Measurements from ENCODE around the gene CACNG8.
"Not testable (repeated sequence)": the region's sequence is repeated elsewhere in the genome, so short reads cannot be mapped to it uniquely, and the experiment has no call there.

CACNG8 gene

DNA sequence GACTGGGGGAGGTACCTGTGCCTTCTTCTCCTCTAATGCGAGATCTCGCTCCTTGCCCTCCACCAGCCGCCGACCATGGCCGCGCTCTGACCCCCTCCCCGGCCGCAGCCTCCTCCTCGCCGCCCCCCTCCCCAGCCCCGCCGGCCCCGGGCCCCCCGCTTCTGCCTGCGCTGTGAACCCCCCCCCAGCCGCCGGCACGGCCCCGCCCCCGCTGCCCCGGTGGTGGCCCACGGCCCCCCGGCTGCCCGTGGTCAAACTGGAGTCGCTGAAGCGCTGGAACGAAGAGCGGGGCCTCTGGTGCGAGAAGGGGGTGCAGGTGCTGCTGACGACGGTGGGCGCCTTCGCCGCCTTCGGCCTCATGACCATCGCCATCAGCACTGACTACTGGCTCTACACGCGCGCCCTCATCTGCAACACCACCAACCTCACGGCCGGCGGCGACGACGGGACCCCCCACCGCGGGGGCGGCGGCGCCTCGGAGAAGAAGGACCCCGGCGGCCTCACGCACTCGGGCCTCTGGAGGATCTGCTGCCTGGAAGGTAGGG is at the start of gene CACNG8:
Gene CACNG8 (plus strand): TSS at position 51 of the 545 bp plus-strand sequence.
- DNase-seq, result no peak

DNA sequence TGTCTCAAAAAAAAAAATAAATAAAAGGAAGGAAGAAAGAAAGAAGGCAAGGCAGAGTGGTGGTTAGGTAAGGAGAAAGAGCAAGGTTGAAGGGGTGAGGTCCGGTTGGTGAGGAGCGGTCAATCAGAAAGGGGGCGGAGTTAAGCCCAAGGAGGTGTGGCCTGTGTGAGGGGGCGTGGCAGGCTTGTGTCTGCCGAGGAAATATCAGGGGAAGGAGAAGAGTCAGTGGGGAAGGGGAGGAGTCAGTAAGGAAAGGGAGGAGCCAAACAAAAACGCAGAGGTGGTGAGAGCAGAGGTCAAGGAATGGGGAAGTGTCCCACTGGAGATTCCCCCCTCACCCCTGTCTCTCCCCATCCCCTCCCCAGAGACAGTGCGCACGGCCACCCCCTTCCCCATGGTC is 47.7 kb upstream of the CACNG8 start:
- DNase-seq, result no peak

DNA sequence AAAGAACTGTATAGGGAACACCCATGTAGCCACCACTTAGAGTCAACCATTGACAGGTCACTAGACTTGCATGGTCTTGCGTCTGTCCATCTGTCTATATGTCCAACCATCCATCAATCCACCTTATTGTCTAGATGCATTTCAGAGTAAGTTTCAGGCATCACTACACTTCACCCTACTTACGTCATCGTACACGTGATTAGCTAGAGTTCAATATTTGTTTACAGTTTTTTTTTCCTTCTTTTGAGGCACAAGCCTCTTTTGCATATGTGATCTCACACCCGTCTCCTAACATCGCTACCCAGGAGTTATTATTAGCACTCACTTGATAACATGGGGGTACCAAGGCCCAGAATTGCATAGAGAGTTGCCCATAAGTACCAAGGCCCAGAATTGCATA is 46.7 kb upstream of the CACNG8 start:
- no peak for DNase-seq

DNA sequence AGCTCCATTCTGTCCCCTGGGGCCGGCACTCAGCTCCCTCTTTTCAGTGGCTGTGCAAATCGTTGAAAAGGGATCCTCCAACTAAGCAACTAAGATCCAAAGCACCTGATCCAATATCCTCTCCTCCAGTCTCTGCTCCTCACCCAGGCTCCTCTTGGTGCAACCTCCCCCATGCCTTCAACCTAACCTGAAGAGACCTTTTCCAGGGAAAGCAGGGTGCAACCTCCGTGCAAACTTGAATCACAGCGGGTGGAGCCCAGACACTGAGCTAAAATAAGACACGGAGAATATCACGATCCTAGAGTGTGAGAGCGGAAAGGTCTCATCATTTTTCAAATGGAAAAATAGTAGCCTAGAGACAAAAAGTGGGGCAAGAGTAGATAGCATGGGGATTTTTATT is 45.4 kb upstream of the CACNG8 start:
- no peak for DNase-seq

DNA sequence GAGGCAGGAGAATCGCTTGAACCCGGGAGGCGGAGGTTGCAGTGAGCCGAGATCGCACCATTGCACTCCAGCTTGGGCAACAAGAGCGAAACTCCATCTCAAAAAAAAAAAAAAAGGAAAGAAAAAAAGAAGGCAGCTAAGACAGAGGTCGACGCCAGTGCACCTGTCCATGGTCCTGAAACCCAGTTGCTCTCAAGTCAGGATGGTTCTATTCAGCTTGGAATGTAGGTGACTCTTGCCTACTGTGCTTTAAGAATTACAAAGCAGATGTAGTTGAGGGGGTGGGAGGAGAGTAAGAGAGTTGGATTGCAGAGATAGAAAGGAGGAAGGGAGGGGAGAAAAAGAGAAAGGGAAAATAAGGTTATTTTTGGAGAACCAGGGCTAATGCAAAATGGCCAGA is 35.0 kb upstream of the CACNG8 start:
- no peak for DNase-seq

DNA sequence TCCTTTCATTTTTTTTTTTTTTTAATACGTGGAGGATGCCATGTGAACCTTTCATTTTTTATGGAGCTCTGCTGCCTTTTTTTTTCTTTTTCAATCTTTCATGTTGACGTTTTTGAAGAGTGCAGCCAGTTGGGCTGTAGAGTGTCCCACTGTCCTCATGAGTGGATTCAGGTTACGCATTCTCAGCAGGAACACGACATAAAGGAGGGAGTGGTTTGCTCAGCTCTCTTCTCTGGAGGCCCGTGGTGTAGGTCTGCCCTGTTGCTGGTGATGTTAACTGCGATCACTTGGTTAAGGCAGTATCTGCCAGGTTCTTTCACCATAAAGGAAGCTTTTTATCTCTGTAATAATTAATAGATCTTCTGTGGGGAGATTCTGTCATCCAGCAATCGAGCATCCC is 26.7 kb upstream of the CACNG8 start:
- DNase-seq, result no peak

DNA sequence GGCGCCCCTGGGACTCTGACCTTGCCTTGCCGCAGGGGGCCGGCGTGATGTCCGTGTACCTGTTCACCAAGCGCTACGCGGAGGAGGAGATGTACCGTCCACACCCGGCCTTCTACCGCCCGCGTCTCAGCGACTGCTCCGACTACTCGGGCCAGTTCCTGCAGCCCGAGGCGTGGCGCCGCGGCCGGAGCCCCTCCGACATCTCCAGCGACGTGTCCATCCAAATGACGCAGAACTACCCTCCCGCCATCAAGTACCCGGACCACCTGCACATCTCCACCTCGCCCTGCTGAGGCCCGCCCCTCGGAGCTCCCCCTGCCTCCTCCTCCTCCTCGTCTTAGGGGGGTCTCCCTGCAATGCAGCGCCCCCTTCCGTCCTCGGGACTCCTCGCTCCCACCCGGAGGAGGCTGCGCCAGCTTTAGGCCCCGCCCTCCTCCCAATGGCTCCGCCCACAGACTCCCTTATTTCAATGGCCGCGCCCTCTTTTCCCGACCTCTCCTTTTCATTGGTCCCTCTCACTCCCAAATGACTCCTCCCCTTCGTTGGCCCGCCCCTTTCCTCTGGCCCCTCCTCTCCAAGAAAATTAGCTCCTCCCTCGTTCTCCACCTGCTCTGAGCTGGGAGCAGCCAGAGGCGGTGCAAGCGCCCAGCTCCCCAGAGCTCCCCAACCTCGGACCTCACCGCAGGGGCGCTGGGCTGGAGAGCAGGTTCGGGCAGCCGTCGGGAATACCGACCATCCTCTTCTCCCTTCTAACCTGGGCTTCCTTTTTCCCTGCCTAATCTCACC is 20.5 kb upstream of the CACNG8 start:
- no peak for DNase-seq

DNA sequence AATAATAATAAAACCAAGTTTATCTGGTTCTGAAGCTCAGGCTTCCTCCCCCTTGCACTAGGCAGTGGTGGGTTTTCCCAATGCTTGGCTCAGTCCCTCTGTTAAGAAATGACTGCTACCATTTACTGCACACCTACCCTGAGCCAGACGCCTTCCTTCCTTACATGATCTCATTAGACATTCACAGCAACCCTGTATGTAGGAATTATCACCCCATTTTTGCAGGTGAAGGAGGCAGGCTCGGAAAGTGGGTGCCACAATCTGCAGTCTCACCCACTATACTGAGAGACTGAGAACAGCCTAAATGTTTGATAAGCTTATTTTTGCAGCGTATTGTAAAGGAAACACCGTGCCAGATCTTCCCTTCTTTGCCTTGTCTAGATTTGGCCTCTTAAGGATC is 18.3 kb upstream of the CACNG8 start:
- DNase-seq, result no peak

DNA sequence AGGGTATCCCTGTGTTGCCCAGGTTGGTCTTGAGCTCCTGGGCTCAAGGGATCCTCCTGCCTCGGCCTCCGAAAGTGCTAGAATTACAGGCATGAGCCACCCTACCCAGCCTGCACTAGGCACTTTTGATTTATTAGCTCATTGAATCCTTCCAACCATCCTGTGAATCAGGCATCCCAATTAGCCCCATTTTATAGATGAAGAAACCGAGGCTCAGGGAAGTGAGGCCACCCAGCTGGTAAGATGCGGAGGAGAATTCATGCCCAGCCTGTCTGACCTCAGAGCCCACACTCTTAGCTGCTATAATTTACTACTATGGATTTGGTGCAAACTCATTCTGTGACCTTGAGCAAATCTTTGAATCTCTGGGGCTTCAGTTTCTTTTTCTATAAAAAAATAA is 17.8 kb upstream of the CACNG8 start:
- no peak for DNase-seq

DNA sequence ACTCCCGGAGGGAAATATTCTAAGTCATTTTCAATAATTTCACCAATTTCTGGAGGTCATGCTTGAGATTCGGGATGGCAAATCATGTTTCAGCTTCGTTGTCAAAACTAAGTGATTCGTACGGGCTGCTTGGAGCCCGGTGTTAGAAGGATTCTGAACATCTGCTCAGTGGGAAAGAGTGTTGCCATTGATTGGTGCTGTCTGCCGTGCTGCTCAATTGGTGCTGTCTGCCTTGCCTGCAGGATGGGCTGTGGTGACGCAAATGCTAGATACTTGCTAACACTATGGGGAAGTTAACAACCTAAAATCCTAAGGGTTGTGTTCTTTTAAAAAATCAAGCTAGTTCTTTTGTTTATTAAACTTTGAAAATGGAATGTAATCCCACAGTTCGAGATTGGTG is 17.3 kb upstream of the CACNG8 start:
- no peak for DNase-seq

DNA sequence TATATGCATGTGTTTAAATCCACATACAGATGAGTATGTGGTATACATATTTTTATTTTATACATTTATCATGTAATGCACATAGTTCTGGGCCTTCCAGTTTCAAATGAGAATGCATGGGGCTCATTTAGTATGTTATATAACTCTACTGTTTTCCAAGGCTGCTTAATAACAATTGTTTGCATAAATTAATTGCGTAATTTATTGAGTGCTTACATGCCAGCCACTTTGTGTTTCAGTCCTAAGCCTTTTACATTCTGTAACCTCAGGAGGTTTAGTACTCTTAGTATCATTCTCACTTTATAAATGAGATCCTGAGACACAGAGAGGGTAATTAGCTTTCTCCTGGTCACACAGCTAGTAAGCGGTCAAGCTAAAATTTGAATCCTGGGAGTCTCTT is 16.7 kb upstream of the CACNG8 start:
- no peak for DNase-seq

DNA sequence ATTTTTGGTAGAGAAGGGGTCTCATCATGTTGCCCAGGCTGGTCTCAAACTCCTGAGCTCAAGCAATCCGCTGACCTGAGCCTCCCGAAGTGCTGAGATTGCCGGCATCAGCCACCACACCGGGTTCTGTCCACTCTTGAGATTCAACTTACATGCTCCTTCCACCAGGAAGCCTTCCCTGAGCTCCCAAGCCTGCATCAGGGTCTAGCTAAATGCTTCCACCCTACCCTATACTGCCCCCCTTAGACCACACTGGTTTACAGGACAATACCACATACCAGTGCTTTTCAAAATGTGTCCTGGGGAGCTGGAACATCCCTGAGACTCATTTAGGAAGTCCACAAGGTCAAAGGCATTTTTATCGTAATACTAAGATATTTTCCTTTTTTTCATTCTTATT is 15.1 kb upstream of the CACNG8 start:
- no peak for DNase-seq

DNA sequence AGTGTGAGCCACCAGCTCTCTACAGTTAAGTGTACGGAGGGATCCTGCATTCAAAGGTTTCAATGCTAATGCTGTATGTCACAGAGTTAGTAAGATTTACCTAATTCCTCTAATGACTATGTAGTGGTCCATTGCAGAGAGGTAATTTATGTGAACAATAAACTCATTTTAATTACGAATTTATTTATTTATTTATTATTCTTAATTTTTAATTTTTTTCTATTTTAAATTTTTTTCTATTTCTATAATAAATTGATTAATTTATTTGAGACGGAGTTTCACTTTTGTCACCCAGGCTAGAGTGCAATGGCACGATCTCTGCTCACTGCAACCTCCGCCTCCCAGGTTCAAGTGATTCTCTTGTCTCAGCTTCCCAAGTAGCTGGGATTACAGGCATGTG is 14.1 kb upstream of the CACNG8 start:
- DNase-seq, result not testable (repeated sequence)

DNA sequence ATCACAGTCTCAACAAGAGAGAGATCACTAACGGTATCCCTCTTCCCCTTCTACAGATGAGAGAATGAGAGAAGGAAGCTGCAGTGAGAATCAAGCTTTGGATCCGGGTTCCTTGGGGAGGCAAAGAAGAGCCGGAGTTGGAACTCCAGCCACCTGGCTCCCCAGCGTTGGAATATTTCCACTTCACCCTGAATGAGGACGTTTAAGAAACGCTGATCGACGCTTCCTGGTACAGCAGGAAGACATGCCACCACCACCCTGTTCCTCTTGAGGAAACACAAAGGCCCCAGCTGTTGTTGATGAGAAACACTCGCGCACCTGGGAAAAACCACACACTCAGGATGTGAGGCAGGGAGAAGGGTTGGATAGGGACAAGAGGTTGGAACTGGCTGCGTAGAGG is 11.3 kb upstream of the CACNG8 start:
- no peak for DNase-seq

DNA sequence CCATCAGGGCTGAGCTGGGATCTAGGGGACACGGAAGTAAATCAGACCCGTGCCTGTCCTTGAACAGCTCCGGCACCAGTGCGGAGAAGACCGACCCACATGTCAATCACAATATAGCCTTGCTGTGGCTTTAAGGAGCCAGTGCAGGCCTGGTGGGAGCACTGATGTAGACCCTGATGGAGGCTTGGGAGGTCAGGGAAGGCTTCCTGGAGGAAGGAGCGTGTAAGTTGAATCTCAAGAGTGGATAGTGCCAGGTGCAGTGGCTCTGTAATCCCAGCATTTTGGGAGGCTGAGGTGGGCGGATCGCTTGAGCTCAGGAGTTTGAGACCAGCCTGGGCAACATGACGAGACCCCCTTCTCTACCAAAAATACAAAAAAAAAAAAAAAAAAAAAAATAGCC is 10.8 kb upstream of the CACNG8 start:
- DNase-seq, result no peak

DNA sequence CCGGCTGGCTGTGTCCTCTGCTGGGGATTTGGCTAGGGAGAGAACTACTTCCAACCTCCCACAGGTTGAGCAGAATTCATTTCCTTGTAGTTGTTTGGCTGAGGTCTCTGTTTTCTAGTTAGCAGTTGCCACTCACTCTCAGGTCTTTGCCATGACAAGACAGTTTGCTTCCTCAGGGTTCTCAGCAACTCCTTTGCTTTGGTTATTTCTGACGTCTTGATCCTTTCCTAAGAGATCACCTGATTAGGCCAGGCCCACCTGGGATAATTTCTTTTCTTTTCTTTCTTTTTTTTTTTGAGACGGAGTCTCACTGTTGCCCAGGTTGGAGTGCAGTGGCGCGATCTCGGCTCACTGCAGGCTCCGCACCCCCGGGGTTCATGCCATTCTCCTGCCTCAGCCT is 9.4 kb upstream of the CACNG8 start:
- DNase-seq, result no peak

DNA sequence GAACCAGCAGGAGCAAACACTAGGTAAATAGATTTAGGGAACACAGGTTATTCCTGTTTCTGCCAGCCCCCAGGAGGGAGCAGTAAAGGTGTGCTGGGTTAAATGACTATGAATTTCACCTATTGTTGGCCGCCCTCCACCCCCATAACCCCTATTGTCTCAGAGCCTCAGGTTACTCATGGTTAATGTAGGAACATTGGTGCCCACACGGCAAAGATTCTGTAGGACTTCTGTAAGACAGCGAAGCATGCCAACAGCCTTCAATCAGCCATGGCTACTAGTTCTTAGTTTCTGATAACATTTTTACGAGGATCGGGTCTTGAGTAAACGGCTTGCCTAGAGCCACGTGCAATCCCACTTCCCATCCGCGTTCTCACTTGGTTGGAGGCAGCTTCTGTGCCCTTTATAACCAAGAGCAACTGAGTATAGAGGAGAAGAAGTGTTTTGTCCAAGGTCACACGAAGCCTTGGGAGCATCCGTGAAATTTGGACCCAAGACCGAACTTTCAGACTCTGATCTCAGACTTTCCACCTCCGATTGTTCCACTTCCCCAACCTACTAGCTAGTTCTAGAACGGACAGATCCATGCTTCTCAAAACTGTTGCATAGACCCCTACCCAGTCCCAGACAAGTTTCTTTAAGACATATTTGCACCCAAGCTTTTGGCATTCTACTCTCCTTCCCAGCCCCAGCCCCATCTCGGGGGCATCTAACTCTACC is 5.1 kb upstream of the CACNG8 start:
- DNase-seq, result no peak

DNA sequence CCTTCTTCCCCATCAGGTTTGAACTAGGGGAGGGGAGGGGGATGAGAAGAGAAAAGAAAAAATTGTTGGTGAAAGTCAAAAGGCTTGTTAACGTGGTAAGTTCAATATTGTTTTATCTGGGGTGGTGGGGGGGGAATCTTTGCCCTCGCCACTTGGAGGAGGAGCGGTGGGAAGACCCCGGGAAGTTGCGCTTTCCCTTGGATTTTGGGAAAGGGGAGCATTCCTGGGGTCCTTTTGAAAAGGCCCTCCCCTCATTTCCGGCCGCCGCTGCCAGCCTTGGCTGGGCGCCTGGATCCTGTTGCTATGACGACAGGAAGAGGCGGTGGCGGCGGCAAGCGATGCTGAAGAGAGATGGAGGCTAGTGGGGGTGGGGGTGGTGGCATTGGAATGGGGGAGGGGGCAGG is 4.6 kb upstream of the CACNG8 start:
- DNase-seq, result no peak

DNA sequence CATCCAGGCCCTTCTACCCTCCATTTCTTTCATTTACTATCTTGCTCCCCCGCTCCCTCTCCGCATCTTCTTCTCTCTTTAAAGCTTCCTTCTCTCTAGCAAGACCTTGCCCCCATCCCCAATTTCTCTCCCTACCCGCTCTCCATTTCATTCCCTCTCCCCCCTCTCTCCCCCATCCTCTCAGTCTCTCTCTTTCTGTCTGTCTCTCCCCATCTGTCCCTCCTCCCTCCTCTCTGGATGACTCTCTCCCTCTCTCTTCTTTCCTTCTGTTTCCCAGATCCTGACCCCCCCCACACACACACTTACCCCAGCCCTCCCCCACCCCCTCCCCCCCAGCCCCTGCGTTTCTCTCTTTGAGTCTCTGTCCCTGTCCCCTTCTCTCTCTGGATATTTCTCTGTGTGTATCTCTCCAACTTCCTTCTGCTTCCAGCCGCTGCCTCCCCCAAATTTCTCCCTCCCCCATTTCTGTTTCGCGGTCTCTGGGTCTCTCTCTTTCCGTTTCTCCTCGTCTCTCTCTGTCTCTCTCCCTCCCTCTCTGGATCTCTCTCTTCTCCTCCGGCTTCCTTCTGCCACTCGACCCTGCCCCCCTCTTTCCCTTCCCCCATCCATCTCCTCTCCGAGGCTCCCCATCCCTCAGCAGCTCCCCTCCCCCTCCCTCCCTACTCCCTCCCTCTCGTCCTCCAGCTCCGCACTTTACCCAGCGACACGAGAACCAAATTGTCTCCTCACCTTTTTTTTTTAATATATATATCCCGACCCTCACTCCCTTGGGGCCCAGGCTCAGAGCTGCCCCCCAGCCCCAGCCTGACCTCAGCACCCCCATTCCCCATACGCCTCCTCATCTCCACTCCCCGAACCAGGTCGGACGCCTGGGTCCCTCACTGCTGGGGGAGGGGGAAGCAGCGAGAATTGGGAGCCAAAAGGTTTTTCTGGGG is 3.6 kb upstream of the CACNG8 start:
- DNase-seq, result no peak

DNA sequence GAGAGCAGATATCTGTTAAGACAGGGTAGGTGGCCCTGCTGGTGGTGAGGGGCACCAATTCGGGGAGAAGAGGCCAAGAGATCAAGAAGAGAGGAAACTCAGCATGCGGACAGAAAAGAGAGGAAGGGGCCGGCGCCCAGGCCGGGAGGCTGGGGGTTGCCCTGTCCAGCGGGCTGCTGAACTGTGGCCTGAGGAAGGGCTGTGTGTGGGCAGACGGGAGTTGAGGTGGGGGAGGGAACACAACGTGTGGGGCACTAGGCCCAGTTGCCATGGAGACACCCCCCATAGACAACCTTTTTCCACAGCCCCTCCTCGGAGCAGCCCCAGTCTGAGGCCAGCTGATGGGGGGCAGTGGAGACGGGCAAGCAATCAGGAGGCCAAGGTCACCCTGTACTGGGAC is 2.5 kb upstream of the CACNG8 start:
- DNase-seq, result no peak

DNA sequence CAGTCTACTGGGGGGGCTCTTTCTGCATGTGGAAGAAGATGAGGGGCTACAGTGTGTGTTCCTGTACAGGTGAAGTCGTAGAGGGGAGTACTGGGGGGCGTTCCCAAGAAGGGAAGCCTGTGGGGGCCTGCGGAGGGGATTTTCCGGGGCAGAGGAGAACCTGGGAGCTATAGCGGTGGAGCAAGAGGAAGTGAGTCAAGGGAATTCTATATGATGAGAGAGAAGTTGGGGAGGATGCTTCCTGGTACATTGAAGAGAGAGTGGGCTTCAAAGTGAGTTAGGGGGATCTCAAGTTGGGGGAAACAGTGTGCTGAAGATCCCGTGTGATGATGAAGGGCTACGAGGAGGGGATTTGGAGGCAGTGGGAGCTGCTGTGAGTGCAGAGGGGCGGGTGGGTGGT is 1.9 kb upstream of the CACNG8 start:
- DNase-seq, result no peak

DNA sequence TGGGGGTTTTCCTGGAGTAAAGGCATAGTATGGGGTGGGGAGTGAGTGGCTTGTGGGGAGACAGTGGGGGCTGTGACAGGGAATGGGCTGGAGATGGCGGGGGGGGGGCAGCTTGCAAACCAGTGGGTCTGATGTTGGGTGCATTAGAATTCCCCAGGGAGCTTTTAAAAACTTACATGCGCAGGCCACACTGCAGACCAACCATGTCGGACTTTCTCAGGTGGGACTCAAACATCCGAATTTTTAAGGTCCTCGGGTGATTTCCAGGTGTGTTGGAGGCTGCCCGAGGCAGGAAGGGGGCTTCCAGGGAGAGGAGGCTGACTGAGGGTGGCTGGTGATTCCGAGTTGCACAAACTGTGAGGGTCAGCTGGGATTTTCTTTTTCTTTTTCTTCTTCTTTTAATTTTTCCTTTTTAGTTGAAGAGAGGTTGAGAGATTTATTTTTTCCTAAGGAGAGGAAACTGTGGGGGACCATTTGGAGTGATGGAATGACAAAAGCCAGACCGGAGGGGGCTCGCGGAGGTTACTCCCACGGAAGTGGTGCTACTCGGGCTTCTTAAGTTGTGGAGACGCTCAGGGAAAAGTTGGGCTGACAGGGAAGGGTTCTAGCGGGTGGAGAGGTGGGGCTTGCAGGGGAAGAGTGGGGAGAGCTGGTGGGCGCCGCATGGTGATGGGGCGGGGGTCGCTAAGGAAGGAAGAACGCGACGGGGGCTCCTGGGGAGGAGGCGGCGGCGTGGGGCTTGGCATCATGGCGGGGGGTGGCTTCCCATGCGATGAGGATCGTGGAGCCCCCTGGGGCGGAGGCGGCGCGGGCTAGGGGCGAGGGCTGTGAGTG is 997 bp upstream of the CACNG8 start:
- no peak for DNase-seq
